ENCODE data around the gene H2AZ1. TPM values are rescaled to one million over a fixed set of nuclear protein-coding genes. Genes with fewer than 3 reads are reported as not detected.

H2AZ1 gene
- total RNA-seq, 1 experiment from 2014 or later, result 450 TPM

GRCh38 chr4:99971453-99972111 lies 21.5 kb upstream of the H2AZ1 start:
- in situ Hi-C loops (cut with HindIII; ENCODE audit: low pct_unique_long_range_greater_than_20kb, low sequenced_read_pairs) (no loop called here), intact Hi-C loops (cut with micrococcal nuclease; ENCODE audit: unreplicated experiment) (no loop called here)
- ATAC-seq, result no peak
- ChIA-PET CTCF (no interaction called here), POLR2A (no interaction called here)
- BruUV-seq (replicated peaks), result no TSS peak
- no peak for DNase-seq (ENCODE audit: low read depth, low spot score)
- no peaks in the 10 kb centered on the region for H3K36me3 ChIP-seq (ENCODE audit: control insufficient read depth, insufficient read depth, low read length)
- no peak overlapping the region for H3K4me3 ChIP-seq (ENCODE audit: low read depth in 2 of 2, low read length in 2 of 2)
- TF ChIP-seq TCF7L2 (IDR thresholded peaks at IDR 0.05; ENCODE audit: low read depth, low read length), result no peak
- no peak for TF ChIP-seq SIN3A (IDR thresholded peaks at IDR 0.05; ENCODE audit: borderline replicate concordance, insufficient read depth, low read depth, low read length)
- TF ChIP-seq CTCF (IDR thresholded peaks at IDR 0.05), result no peak
- TF ChIP-seq, protein P1, sequence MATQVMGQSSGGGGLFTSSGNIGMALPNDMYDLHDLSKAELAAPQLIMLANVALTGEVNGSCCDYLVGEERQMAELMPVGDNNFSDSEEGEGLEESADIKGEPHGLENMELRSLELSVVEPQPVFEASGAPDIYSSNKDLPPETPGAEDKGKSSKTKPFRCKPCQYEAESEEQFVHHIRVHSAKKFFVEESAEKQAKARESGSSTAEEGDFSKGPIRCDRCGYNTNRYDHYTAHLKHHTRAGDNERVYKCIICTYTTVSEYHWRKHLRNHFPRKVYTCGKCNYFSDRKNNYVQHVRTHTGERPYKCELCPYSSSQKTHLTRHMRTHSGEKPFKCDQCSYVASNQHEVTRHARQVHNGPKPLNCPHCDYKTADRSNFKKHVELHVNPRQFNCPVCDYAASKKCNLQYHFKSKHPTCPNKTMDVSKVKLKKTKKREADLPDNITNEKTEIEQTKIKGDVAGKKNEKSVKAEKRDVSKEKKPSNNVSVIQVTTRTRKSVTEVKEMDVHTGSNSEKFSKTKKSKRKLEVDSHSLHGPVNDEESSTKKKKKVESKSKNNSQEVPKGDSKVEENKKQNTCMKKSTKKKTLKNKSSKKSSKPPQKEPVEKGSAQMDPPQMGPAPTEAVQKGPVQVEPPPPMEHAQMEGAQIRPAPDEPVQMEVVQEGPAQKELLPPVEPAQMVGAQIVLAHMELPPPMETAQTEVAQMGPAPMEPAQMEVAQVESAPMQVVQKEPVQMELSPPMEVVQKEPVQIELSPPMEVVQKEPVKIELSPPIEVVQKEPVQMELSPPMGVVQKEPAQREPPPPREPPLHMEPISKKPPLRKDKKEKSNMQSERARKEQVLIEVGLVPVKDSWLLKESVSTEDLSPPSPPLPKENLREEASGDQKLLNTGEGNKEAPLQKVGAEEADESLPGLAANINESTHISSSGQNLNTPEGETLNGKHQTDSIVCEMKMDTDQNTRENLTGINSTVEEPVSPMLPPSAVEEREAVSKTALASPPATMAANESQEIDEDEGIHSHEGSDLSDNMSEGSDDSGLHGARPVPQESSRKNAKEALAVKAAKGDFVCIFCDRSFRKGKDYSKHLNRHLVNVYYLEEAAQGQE (IDR thresholded peaks at IDR 0.05; ENCODE audit: insufficient read depth in 1 of 2, low read depth in 2 of 2, low read length in 1 of 2), result no peak
- TF ChIP-seq POLR2AphosphoS5 (IDR thresholded peaks at IDR 0.05; ENCODE audit: low read depth, low read length), result no peak
- no peaks in the 10 kb centered on the region for H3K9me3 ChIP-seq (ENCODE audit: control insufficient read depth, insufficient read depth, low read depth, low read length)
- no peaks in the 10 kb centered on the region for H3K4me1 ChIP-seq (ENCODE audit: control insufficient read depth, insufficient read depth, low read length)
- no peak overlapping the region for H3K27ac ChIP-seq (ENCODE audit: low read length)
- H3K27me3 ChIP-seq (ENCODE audit: control insufficient read depth, insufficient read depth, low read length), result no peaks in the 10 kb centered on the region

DNA sequence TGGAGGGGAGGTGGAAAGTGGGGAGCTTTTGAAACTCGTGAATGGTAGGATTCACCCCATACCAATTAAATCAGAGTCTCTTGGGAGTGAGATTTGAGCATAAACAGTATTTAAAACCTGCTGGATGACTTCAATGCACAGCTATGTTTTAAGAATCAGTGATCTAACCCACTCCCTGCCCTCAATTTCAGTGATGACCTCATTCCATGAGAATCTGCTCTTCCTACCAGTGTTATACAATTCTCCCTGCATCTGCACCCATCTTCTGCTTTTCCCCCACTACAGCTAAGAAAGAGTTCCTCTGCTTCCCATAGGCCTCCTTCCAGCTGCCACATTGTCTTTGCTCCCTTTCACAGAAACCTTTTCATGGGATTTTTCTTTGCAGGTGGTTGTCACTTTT lies 18.3 kb upstream of the H2AZ1 start:
- POLR2A ChIA-PET, result no interaction called here
- CTCF ChIA-PET, result no interaction called here
- H3K9me3 ChIP-seq (ENCODE audit: control insufficient read depth, insufficient read depth, low read depth, low read length), result no peaks in the 10 kb centered on the region
- H3K4me1 ChIP-seq (ENCODE audit: control insufficient read depth, insufficient read depth, low read length), result no peaks in the 10 kb centered on the region
- no TSS peak for BruUV-seq (replicated peaks)
- intact Hi-C loops (cut with micrococcal nuclease; ENCODE audit: unreplicated experiment) (no loop called here), in situ Hi-C loops (cut with HindIII; ENCODE audit: low pct_unique_long_range_greater_than_20kb, low sequenced_read_pairs) (no loop called here)
- H3K27ac ChIP-seq (ENCODE audit: low read length), result no peak overlapping the region
- no peak for DNase-seq (ENCODE audit: low read depth, low spot score)
- H3K27me3 ChIP-seq (ENCODE audit: control insufficient read depth, insufficient read depth, low read length), result no peaks in the 10 kb centered on the region
- no peaks in the 10 kb centered on the region; the same call in 1 of the 2 replicates for H3K36me3 ChIP-seq (ENCODE audit: control insufficient read depth, insufficient read depth, low read length)
- no peak overlapping the region for H3K4me3 ChIP-seq (ENCODE audit: low read depth in 2 of 2, low read length in 2 of 2)
- TF ChIP-seq POLR2AphosphoS5 (IDR thresholded peaks at IDR 0.05; ENCODE audit: low read depth, low read length), result no peak
- TF ChIP-seq CTCF (IDR thresholded peaks at IDR 0.05), result no peak
- TF ChIP-seq, protein P1 (IDR thresholded peaks at IDR 0.05; ENCODE audit: insufficient read depth in 1 of 2, low read depth in 2 of 2, low read length in 1 of 2), result no peak
- TF ChIP-seq TCF7L2 (IDR thresholded peaks at IDR 0.05; ENCODE audit: low read depth, low read length), result no peak
- no peak for TF ChIP-seq SIN3A (IDR thresholded peaks at IDR 0.05; ENCODE audit: borderline replicate concordance, insufficient read depth, low read depth, low read length)
- no peak for ATAC-seq

Measured in Panc1 (cell line).